Prostate gland (tissue), 2 donors: Measurements from ENCODE around the gene DOLK.

Source experiments
- POLR2A ChIP-seq: fragments of 450-650 bp; IDR thresholded peaks from one replicate; pipeline ENCODE4 v1.6.1; 2016; ENCODE audit warnings: antibody characterized with exemption, mild to moderate bottlenecking
- TF ChIP-seq, protein P1 (sequence below), 4 experiments: fragments of 200-600 bp in 2 of 4; fragments of 450-650 bp in 2 of 4; sonication (generic) in 2 of 4; IDR thresholded peaks; 1 replicate in 3 of 4; 2 replicates in 1 of 4; pipeline ENCODE4 v1.5.1; 2016 to 2019; ENCODE audit warnings: antibody characterized with exemption in 4 of 4, mild to moderate bottlenecking in 2 of 4, moderate library complexity in 2 of 4

DNA sequence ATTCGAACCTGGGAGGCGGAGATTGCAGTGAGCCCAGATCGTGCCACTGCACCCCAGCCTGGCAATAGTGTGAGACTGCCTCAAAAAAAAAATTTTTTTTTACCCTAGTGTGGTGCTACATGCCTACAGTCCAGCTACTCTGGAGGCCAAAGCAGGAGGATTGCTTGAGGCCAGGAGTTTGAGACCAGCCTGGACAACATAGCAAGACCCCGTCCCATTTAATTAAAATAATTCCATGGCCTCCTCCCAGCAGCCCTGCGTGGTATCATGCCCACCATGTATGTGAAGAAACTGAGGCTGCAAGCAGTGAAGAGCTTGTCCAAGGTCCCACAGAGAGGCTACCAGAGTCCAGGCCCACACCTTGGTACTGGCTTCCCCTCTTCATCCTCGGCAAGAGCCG, 46.0 kb downstream of the DOLK start:
- TF ChIP-seq, protein P1, sequence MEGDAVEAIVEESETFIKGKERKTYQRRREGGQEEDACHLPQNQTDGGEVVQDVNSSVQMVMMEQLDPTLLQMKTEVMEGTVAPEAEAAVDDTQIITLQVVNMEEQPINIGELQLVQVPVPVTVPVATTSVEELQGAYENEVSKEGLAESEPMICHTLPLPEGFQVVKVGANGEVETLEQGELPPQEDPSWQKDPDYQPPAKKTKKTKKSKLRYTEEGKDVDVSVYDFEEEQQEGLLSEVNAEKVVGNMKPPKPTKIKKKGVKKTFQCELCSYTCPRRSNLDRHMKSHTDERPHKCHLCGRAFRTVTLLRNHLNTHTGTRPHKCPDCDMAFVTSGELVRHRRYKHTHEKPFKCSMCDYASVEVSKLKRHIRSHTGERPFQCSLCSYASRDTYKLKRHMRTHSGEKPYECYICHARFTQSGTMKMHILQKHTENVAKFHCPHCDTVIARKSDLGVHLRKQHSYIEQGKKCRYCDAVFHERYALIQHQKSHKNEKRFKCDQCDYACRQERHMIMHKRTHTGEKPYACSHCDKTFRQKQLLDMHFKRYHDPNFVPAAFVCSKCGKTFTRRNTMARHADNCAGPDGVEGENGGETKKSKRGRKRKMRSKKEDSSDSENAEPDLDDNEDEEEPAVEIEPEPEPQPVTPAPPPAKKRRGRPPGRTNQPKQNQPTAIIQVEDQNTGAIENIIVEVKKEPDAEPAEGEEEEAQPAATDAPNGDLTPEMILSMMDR (IDR thresholded peaks at IDR 0.05): no peak
- TF ChIP-seq POLR2A: no peak
